ENCODE measurements around the gene GLG1.

GLG1 gene

GRCh38 chr16:74500907-74501306 lies 106.0 kb downstream of the GLG1 start:
- H3K9me3 ChIP-seq (ENCODE audit: severe bottlenecking) = no peaks in the 10 kb centered on the region
- no peak for DNase-seq
- H3K36me3 ChIP-seq = peaks cover 15% of the 10 kb centered on the region
- no peaks in the 10 kb centered on the region for H3K27me3 ChIP-seq (ENCODE audit: insufficient read depth, low read depth, severe bottlenecking)
- TF ChIP-seq CTCF (IDR thresholded peaks at IDR 0.05; ENCODE audit: low read depth, low read length) = no peak
- no peak overlapping the region for H3K27ac ChIP-seq
- H3K4me3 ChIP-seq (ENCODE audit: low read depth, low read length) = no peak overlapping the region

- H3K27me3 ChIP-seq (ENCODE audit: insufficient read depth, low read depth, severe bottlenecking) = no peaks in the 10 kb centered on the region
- DNase-seq = no peak
- no peaks in the 10 kb centered on the region for H3K9me3 ChIP-seq (ENCODE audit: severe bottlenecking)
- H3K27ac ChIP-seq = no peak overlapping the region
- peaks cover 15% of the 10 kb centered on the region for H3K36me3 ChIP-seq
- no peak for TF ChIP-seq CTCF (IDR thresholded peaks at IDR 0.05; ENCODE audit: low read depth, low read length)
- no peak overlapping the region for H3K4me3 ChIP-seq (ENCODE audit: low read depth, low read length)
Observed at GRCh38 chr16:74499114-74499513, 107.8 kb downstream of the GLG1 start.

DNA sequence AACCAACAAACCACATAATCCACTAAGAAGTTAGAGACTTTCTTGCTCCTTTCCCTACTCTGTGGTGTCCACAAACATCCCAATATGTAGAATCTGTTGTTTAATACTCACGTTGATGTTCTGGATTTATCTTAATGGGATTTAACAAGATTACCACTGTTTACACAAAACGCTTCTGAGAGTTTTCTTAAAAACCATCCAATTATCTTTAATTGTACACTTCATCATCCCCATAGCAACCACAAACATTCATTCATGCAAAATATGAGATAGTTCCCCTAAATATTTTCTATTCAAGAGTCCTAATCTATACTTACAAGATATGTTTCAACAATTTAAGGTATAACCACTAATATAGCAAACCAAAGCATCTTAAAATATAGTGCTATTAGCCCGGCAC lies 109.2 kb downstream of the GLG1 start:
- H3K9me3 ChIP-seq (ENCODE audit: severe bottlenecking) = no peaks in the 10 kb centered on the region
- peaks cover 8% of the 10 kb centered on the region for H3K36me3 ChIP-seq
- H3K4me3 ChIP-seq (ENCODE audit: low read depth, low read length) = no peak overlapping the region
- H3K27me3 ChIP-seq (ENCODE audit: insufficient read depth, low read depth, severe bottlenecking) = no peaks in the 10 kb centered on the region
- TF ChIP-seq CTCF (IDR thresholded peaks at IDR 0.05; ENCODE audit: low read depth, low read length) = no peak
- DNase-seq = no peak
- no peak overlapping the region for H3K27ac ChIP-seq

- Histone ChIP-seq H3K4me3 (ENCODE audit: low read depth, low read length) (no peak overlapping the region), H3K27me3 (ENCODE audit: insufficient read depth, low read depth, severe bottlenecking) (no peaks in the 10 kb centered on the region), H3K27ac (no peak overlapping the region), H3K9me3 (ENCODE audit: severe bottlenecking) (no peaks in the 10 kb centered on the region), H3K36me3 (peaks cover 13% of the 10 kb centered on the region)
- TF ChIP-seq CTCF (IDR thresholded peaks at IDR 0.05; ENCODE audit: low read depth, low read length) = no peak
- no peak for DNase-seq
Observed at GRCh38 chr16:74496054-74496453, 110.9 kb downstream of the GLG1 start.

GRCh38 chr16:74492976-74493375 lies 113.9 kb downstream of the GLG1 start:
- DNase-seq = no peak
- H3K9me3 ChIP-seq (ENCODE audit: severe bottlenecking) = no peaks in the 10 kb centered on the region
- no peak overlapping the region for H3K4me3 ChIP-seq (ENCODE audit: low read depth, low read length)
- no peak overlapping the region for H3K27ac ChIP-seq
- peaks cover 32% of the 10 kb centered on the region for H3K36me3 ChIP-seq
- TF ChIP-seq CTCF (IDR thresholded peaks at IDR 0.05; ENCODE audit: low read depth, low read length) = no peak
- H3K27me3 ChIP-seq (ENCODE audit: insufficient read depth, low read depth, severe bottlenecking) = no peaks in the 10 kb centered on the region
